Measurements from ENCODE around the gene WFDC1. TPM values are rescaled to one million over a fixed set of nuclear protein-coding genes. Genes with fewer than 3 reads are reported as not detected.

The WFDC1 gene
- total and polyA plus RNA-seq, 2 donors (not counting 3 experiments of a cell fraction or from before 2014, with no cell fraction given) = not detected

DNA sequence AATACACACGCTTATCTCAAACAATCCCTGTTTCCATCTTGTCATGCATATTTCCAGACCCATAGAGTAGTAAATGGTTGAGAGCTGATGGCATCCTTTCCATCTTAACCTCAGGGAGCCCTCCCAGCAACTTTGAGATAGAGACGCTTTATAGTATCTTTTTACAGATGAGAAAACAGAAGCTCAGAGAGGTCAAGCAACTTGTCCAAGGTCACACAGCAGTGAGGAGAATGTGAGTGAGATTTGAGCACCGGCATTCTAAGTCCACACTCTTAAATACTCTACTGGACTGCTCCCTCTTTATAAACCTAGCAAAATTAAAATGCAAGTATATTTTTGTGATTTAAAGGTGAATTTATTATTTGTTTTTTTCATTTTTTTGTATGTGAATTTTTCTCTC, 35.0 kb upstream of the WFDC1 start:
- H3K4me3 ChIP-seq (replicated peaks in 1 of 3; ENCODE audit: insufficient read depth in 1 of 3, low read depth in 1 of 3, low read length in 3 of 3) = no peak overlapping the region
- H3K27ac ChIP-seq (ENCODE audit: insufficient read depth, low read depth, low read length) = no peak overlapping the region
- FAIRE-seq (no peak), DNase-seq (ENCODE audit: low read depth, low spot score) (no peak)
- no peaks in the 10 kb centered on the region for H3K36me3 ChIP-seq (ENCODE audit: control insufficient read depth in 2 of 2, extremely low read depth in 1 of 2, insufficient read depth in 2 of 2, low read length in 2 of 2)
- no peak overlapping the region for H3K9ac ChIP-seq (replicated peaks; ENCODE audit: extremely low read depth, insufficient read depth, low read length)
- H3K79me2 ChIP-seq (ENCODE audit: control insufficient read depth, insufficient read depth, low read length) = no peaks in the 10 kb centered on the region
- no peaks in the 10 kb centered on the region for H3K4me1 ChIP-seq (ENCODE audit: control insufficient read depth, extremely low read depth, insufficient read depth, low read length)
- CTCF ChIA-PET = interaction anchor here (7.4 kb wide), 1 partner anchor 17 kb away, joined by 42 read pairs; no protein-coding TSS in a partner anchor
- no peak overlapping the region for H3K4me2 ChIP-seq (ENCODE audit: insufficient read depth, low read length)
- H2AFZ ChIP-seq (ENCODE audit: low read depth, low read length) = no peak overlapping the region
- no peak for TF ChIP-seq EZH2 (IDR thresholded peaks at IDR 0.05; ENCODE audit: borderline replicate concordance, low read depth, low read length, severe bottlenecking)
- TF ChIP-seq MYC (IDR thresholded peaks at IDR 0.05; ENCODE audit: low read depth, low read length) = no peak
- TF ChIP-seq CTCF (IDR thresholded peaks at IDR 0.05; ENCODE audit: extremely low read depth in 1 of 2, insufficient read depth in 1 of 2, low read depth in 1 of 2, low read length in 2 of 2) = no peak
- TF ChIP-seq JUN (IDR thresholded peaks at IDR 0.05; ENCODE audit: borderline replicate concordance, insufficient read depth, insufficient read length, low read depth) = no peak
- TF ChIP-seq POLR2AphosphoS5 (IDR thresholded peaks at IDR 0.05; ENCODE audit: insufficient read depth, low read depth, low read length) = no peak
- TF ChIP-seq FOS (IDR thresholded peaks at IDR 0.05; ENCODE audit: borderline replicate concordance, insufficient read depth, low read length) = no peak
- no peak for TF ChIP-seq POLR2A (IDR thresholded peaks at IDR 0.05; ENCODE audit: low read depth, low read length)
- no peaks in the 10 kb centered on the region for H4K20me1 ChIP-seq (replicated peaks; ENCODE audit: control insufficient read depth, extremely low read depth, insufficient read depth, low read length)
- intact Hi-C loops (cut with micrococcal nuclease) = no loop called here
- POLR2A ChIA-PET = no interaction called here
- no peaks in the 10 kb centered on the region for H3K9me3 ChIP-seq (replicated peaks; ENCODE audit: control insufficient read depth, insufficient read depth, low read length)
- dilution Hi-C loops (cut with MboI; ENCODE audit: extremely low pct_ligation_motif_present, low sequenced_read_pairs) = no loop called here
- no TSS peak for BruUV-seq (replicated peaks)
- peaks cover 3 to 5% of the 10 kb centered on the region in 2 experiments for H3K27me3 ChIP-seq (ENCODE audit: control insufficient read depth in 2 of 2, insufficient read depth in 2 of 2, low read length in 2 of 2)
- H3K9me1 ChIP-seq (replicated peaks; ENCODE audit: control insufficient read depth, extremely low read depth, insufficient read depth, low read length) = no peaks in the 10 kb centered on the region
